ENCODE measurements around the gene OTULIN.

Gene OTULIN

DNA sequence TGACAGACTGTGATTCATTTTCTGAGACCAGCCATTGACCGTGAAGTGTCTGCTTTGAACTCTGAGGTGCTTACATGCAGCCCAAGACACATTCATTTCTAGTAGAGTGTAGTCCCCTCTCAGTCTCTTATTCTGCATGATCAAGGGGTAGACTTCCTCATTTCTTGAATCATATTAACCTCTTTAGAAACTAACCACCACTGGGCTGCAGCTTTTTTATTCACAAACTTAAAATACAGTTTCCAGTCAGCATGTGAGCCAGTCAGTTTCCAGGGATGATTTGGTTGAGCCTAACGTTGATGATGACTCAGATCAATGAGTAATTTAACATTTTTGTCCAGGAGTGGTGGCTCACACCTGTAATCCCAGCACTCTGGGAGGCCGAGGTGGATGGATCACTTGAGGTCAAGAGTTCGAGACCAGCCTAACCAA, 59.2 kb downstream of the OTULIN start:
- DNase-seq, result no peak

GRCh38 chr5:14724633-14725032, 60.1 kb downstream of the OTULIN start:
- no peak for DNase-seq

DNA sequence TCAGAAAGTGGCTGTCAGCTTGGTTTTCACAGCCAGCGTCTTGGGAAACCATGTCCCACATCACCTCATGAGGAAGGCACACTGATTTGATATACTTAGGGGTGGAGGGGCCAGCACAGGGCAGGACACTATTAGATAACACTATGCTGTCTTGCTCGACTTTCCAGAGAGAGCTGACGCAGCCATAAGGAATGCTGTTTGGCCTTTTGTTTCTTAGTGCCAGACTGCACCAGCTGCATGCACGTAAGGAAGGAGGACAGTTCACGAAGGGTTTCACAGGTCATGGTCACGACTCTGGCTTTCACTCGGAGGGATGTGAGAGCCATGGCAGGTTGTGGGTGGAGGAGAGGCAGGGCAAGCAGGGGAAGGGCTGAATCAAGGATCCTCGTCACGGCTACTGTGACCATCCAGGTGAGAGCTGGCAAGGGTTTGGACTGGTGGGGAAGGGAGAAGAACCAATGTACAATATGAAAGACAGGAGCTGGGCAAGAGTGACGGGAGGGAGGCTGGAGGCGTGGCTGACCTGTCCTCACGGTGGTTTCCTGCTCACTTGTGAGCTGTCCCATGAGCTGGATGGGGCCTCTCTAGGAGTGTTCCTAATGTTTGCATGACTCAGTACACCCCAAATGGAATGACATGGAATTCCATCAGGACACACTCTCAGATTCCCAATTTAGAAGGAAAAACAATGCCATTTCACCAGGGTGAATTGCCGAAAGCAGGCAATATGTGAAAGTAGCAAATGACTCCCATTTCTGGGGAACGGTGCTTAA, 61.7 kb downstream of the OTULIN start:
- DNase-seq, result no peak

GRCh38 chr5:14727428-14727865, 62.9 kb downstream of the OTULIN start:
- peak; percentile 75 for DNase-seq

DNA sequence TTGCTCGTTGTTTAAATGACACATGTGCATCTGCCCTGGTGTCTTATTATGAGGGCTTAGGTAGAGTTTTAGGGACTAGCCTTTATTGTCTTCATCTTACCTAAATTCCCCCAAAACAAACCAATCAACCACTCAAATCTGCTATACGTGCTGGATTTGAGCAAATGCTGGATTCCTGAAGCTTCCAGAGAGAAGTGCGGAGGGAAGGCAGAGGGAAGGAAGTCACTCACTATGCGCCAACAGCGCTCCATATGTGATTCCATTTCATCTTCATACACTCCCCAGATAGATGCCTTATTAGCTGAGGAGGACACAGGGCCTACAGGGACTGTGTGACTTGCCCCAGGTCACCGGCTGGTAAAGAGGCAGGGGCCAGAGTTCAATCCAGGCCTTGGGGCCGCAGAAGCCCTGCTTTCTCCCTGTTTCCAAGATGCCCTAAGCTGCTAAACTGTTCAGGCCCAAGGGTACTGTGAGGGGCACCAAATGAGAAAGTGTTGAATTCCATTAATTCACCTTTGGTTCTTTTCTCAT, 63.5 kb downstream of the OTULIN start:
- no peak for DNase-seq

DNA sequence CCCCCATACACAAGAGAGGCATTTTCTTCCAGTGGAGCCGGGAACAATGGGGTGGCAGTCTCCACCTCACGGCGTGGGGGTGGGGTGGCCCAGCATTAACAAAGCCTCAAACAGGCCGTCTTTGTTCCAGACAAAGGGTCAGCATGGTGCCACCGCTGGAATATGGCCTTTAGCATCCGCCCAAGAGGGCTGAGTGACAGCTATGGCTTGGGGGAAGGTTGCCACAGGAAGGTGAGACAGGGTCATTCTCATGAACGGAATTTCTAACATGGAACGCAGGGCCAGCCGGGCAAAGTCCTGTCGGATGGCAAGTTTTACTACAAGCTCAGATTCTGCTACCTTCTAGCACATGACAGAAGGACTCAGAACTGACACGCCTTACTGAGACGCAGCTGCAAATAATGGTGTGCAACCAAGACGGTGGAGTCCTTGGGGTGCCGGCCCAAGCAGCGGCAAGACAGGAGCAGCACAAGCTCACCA, 64.0 kb downstream of the OTULIN start:
- DNase-seq, result no peak

DNA sequence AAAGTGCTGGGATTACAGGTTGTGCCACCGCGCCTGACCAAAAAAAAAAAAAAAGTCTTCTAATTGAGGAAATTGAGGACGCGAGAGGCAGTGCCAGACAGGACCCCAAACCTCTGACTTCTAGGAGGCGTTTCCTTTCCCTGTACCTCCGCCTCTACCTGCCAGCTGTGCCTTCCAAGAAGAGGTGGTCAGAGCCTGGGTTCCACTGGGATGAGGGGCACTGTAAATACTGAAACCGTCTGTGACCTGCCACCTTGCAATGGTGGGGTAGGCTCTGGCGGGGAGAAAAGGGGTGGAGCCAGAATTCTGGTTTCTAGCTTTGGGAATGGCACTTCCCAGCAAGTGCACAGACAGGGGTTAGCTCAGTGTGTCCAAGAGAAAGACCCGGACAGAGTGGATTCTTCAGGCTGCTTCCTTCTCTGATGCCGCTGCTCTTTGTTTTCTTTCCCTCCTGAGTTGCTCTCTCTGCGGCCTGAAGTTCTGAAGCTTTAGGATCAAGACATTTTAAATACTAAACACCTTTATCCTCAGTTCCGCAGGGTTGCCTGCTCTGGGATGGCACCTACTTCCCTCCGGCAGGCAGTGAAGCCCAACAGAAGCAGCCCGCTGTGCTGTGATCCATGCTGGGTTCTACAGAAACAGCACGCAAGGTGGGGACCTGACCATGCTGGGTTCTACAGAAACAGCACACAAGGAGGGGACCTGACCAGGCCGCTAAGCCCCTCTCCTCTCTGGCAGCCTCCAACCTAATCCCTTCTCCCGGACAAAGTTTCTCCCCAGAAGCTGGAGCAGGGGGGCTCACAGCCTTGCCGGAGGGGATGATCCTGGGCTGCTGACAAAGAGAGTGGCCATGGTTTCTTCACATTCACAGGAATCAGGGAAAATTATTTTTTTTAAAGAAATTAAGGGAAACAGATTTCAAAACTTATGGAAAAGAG, 65.2 kb downstream of the OTULIN start:
- no peak for DNase-seq

- DNase-seq, result no peak
Measured at GRCh38 chr5:14730466-14730865, 65.9 kb downstream of the OTULIN start.

DNA sequence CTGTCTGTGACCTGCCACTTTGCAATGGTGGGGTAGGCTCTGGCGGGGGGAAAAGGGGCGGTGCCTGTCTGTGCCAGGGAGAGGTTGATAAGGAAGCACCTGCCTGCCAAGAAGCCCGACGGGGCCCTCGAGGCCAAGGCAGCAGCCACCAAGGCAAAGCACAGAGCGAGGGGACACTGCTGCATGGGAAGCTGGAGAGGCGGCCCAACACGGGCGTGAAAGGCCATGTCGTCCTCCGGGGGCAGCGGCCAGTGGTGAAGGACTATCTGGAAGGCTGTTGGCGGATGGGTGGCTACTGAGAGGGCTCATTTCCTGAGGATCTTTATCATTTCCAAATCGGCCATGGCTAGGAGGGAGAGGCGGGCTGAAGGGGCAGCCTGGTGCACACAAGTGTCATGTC, 66.4 kb downstream of the OTULIN start:
- DNase-seq, result no peak

GRCh38 chr5:14732991-14733390, 68.5 kb downstream of the OTULIN start:
- no peak for DNase-seq

DNA sequence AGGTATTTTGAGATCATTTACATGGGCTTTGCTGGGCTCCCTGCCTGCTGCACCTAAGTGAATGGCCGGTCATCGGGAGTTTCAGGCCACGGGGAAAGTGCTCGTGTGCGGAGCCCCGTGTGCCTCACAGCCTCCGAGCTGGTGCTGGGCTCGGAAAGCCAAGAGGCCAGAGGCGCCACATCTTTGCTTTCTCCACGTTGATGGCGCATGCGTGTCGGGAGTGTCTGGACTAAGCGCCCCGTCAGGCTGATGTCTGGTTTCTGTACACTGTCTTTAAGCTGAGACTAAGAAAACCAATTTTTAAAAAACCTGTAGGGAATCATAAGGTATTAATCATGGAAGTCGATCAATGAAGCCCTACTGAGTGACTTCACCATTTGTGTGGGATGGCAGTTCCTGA, 69.1 kb downstream of the OTULIN start:
- DNase-seq, result no peak

- DNase-seq, result no peak
Measured at GRCh38 chr5:14734396-14734795, 69.9 kb downstream of the OTULIN start.

- no peak for DNase-seq
Measured at GRCh38 chr5:14735944-14736343, 71.4 kb downstream of the OTULIN start.

GRCh38 chr5:14737291-14737690, 72.8 kb downstream of the OTULIN start:
- no peak for DNase-seq

DNA sequence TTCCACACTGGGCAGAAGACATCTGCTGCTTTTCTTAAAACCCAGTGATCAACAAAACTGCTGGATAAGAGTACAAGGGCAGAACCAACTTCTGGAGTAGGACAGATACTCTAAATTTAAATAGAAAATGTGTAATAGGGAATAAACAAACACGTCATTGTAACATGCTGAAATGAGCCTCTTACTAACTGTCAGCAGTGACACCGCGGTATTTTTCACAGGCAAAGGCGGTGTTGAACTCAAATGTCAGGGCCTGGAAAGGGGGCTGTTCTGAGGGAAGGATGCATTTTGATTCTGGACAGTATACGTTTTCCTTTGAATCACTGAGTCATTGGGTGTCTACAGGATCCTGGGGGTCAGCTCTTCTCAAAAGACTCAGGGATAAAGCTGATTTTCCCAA, 73.5 kb downstream of the OTULIN start:
- no peak for DNase-seq

- no peak for DNase-seq
Measured at GRCh38 chr5:14739538-14739937, 75.0 kb downstream of the OTULIN start.

DNA sequence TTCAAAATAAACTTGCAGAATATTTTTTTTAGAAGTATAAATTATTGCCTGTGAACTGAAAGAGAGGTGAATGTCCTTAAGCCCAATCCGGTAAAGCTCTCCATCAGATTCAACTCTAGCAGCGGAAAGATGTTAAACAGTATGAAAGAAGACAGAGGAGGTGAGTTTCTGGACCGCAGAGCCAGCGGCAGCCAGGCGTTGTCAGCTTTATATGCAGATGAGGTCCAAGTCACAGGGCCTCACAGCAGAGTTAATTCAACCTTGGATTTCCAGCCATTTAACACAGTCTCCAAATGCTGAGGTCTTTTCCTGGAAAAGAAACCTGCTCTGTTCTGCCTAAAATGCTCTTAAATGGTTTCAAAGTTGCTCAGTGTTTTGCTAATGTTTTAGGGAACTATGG, 75.5 kb downstream of the OTULIN start:
- DNase-seq, result no peak

DNA sequence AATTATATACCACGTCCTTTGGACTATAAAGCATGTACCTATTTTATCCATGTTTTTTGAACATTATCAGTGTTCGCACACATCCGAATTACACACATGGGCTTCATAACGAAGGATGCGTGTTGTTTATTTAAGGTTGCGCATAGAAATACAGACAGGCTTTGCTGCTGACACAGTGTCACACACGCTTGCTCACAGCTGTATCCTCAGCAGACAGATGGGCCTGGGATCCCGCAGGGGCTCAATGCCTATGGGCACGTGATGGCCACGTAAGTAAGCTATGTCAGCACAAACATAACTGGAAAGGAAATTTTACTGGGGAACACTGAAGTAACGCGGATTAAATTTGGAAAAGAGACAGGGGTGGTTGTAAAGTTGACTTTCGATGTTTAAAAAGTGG, 76.6 kb downstream of the OTULIN start:
- no peak for DNase-seq

DNA sequence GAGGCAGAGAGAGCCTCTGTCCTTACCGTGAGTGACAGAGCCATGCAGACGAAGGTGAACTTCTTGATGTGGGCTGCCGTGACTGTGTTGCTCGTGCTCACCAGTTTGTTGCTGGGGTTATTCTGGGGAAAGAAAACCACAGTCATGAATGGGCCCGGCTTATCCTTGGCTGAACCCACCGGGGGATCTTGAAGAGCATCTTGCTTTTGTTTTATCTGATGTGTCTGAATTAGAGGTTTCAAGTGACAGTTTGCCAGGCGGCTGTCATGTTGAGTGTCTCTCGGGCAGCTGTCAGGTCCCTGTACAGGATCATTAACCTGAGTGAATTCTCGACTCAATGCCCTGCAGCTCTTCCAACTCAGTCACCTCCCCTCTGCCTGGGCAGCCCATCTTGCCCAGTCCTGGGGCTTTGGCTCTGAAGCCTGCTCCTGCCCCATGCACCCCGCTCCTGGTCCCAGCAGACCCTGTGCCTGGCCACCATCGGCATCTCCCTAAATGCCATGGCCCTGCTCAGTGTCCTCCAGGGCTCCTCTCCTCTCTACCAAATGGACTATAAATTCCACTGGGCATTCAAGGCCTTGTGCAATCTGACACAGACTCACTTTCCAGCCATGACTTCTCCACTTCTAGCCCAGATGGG, 77.4 kb downstream of the OTULIN start:
- no peak for DNase-seq

DNA sequence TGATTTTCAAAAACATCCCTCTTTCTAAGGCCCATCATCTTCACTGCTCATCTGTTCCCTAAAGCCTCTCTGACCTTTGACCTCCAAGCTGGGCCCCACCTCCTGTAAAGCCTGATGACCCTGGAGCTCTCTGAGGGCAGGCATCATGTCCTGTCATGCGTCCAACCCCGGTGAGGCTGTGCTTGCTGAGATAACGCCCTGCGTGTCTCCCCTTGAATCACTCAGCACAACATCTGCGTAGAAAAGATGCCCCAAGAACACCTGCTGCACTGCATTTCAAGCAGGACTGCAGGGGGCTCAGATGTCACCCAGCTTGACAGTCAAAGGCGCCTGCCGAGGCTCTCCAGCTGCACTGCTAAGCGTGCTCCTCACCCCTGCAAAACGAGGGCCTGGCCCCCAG, 78.0 kb downstream of the OTULIN start:
- DNase-seq, result no peak

DNA sequence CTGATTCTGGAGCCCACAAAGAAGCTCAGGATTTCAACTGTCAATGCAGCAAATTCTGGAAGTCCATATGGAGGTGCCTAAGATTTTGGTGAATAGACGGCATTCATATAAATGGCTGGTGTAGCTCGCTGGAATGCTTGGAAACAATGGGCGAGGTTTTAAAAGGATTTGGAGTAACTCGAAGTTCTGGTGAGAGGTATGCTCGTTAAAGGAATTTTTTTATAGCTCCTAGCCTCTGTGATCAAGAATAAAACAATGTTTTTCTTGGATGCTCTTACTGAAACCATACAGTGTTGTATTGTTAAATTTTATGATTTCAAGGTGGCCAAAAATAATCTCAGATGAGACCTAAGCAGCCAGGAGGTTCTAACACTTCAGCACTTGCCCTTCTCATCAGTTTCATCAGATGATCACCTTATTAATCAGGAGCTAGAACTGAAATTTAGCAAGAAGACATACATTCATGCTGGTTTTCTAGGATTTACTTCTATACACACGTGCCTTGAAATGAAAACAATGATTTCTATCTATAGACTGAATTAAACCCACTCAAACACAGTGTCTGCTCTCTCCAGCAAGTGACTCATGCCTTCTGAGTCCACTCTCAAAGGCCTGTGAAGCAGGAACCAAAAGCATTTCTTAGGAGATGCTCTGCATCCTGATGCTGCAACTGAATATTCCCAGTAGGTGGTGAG, 79.2 kb downstream of the OTULIN start:
- DNase-seq, result no peak

All from activated CD4-positive, alpha-beta T cell treated with anti-CD3 and anti-CD28 coated beads, Interleukin-2, amount 50 U/mL, for 1 hour (primary cell).